Mammary epithelial cell (primary cell): Measurements from ENCODE around the gene SBF1.

ENCODE experiments used
- EZH2 ChIP-seq: IDR thresholded peaks from 2 replicates; pipeline ENCODE4 v1.6.1; 2012; ENCODE audit warnings: low read length, inconsistent platforms, borderline replicate concordance
- TF ChIP-seq, protein P1 (sequence below), 2 donors: IDR thresholded peaks in 1 of 2; conservative IDR thresholded peaks in 1 of 2; 2 replicates each; pipeline ENCODE4 v1.5.1; 2011 to 2012; ENCODE audit warnings: inconsistent platforms in 2 of 2, low read length in 2 of 2, mild to moderate bottlenecking in 2 of 2, control low read depth in 1 of 2, low read depth in 1 of 2; ENCODE audit not compliant: insufficient read depth in 1 of 2; ENCODE audit errors: extremely low read depth in 1 of 2

DNA sequence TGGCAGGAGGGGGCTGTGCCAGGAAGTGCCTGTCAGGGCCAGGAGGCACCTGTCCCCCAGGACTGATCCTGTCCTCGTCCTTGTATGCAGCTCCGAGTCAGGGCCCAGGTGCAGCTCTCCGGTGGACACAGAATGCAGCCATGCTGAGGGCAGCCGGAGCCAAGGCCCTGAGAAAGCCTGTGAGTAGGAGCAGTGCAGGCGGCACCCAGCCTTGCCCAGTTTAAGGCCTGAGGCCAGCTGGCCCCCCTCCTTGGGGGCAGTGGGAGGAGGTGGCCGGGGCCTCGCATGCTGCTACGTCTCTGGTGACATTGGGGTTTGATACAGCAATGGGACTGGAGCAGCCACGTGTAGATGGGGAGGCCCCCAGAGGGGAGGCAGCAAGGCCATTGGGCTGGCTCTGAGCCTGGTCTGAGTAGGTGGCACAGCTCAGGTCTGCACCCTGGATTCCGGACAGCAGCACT lies 34.9 kb downstream of the SBF1 start:
- TF ChIP-seq EZH2 = no peak
- TF ChIP-seq, protein P1, sequence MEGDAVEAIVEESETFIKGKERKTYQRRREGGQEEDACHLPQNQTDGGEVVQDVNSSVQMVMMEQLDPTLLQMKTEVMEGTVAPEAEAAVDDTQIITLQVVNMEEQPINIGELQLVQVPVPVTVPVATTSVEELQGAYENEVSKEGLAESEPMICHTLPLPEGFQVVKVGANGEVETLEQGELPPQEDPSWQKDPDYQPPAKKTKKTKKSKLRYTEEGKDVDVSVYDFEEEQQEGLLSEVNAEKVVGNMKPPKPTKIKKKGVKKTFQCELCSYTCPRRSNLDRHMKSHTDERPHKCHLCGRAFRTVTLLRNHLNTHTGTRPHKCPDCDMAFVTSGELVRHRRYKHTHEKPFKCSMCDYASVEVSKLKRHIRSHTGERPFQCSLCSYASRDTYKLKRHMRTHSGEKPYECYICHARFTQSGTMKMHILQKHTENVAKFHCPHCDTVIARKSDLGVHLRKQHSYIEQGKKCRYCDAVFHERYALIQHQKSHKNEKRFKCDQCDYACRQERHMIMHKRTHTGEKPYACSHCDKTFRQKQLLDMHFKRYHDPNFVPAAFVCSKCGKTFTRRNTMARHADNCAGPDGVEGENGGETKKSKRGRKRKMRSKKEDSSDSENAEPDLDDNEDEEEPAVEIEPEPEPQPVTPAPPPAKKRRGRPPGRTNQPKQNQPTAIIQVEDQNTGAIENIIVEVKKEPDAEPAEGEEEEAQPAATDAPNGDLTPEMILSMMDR (conservative IDR thresholded peaks at IDR 0.05 in 1 of 2, IDR thresholded peaks at IDR 0.05 in 1 of 2; ENCODE audit: extremely low read depth in 1 of 2, insufficient read depth in 1 of 2, low read depth in 1 of 2, low read length in 2 of 2) = no peak
